Neural crest cell (in vitro differentiated cells): ENCODE data around the gene FAM180A. TPM values are rescaled to one million over a fixed set of nuclear protein-coding genes. Genes with fewer than 3 reads are reported as not detected.

Source experiments
- DNase-seq: peaks from one replicate; pipeline ENCODE4 v3.0.0; 2021; ENCODE audit warnings: low read depth, mixed read lengths, low spot score
- H3K27ac Mint-ChIP-seq: one replicate; pipeline ENCODE4 v1.8.0; 2021; ENCODE audit warnings: mild to moderate bottlenecking, mixed read lengths; ENCODE audit not compliant: unreplicated experiment
- H3K27me3 Mint-ChIP-seq: 2 replicates; pipeline ENCODE4 v1.8.0; 2021; ENCODE audit warnings: low read depth, mild to moderate bottlenecking, mixed read lengths
- H3K36me3 Mint-ChIP-seq: 2 replicates; pipeline ENCODE4 v1.8.0; 2021; ENCODE audit warnings: low read depth, mild to moderate bottlenecking, mixed read lengths
- H3K4me1 Mint-ChIP-seq: 2 replicates; pipeline ENCODE4 v1.8.0; 2021; ENCODE audit warnings: mixed read lengths
- H3K4me3 Mint-ChIP-seq: one replicate; pipeline ENCODE4 v1.8.0; 2021; ENCODE audit warnings: mild to moderate bottlenecking, mixed read lengths
- H3K9me3 Mint-ChIP-seq: 2 replicates; pipeline ENCODE4 v1.8.0; 2021; ENCODE audit warnings: mixed read lengths
- CTCF ChIP-seq: fragments of 200-600 bp; sonication (generic); conservative IDR thresholded peaks from 2 replicates; pipeline ENCODE4 v1.5.0; 2021; ENCODE audit warnings: antibody characterized with exemption, mild to moderate bottlenecking
- total RNA-seq: library from RNA; stranded (reverse); gene quantifications from 2 replicates; pipeline ENCODE4 v1.2.1, GENCODE V29; 2021

Gene FAM180A
- total RNA-seq, 1 donor from 2014 or later = not detected

- Mint-ChIP-seq H3K4me3 (no peak overlapping the region), H3K27me3 (no peaks in the 10 kb centered on the region), H3K36me3 (no peaks in the 10 kb centered on the region), H3K27ac (peak overlapping the region; percentile 32), H3K4me1 (no peaks in the 10 kb centered on the region), H3K9me3 (no peaks in the 10 kb centered on the region)
- no peak for DNase-seq
- no peak for TF ChIP-seq CTCF
These were observed 17.5 kb downstream of the FAM180A start for GRCh38 chr7:135731131-135731530.

- no peak overlapping the region for H3K4me3 Mint-ChIP-seq
- H3K36me3 Mint-ChIP-seq = no peaks in the 10 kb centered on the region
- no peak overlapping the region for H3K27ac Mint-ChIP-seq
- TF ChIP-seq CTCF = no peak
- DNase-seq = no peak
- no peaks in the 10 kb centered on the region for H3K4me1 Mint-ChIP-seq
- no peaks in the 10 kb centered on the region for H3K9me3 Mint-ChIP-seq
- no peaks in the 10 kb centered on the region for H3K27me3 Mint-ChIP-seq
These were observed 19.4 kb downstream of the FAM180A start for GRCh38 chr7:135729230-135729629.

DNA sequence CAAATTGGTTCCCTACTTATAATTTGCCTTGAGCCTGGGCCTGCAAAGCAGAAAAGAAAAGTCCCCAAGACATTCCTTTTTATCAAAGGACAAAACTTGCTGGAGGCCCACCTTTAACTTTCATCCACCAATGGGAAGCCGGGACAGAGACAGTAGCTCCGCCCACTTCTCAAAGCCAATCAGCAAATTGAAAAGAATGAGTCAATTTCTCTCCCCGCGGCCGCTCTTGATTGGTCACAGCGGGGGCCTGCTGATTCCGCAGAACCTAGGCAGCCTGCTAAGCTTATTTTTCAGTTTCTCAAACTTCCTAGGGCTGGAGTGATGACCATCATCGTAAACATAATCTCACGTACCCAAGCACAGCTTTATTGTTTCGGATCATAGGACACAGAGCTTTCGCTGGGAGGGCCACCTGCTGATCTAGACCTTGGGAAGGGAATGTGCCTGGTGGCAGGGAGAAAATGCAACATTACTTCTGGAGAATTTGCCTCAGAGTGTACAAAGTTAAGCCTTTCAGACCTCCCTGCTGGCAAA lies 20.4 kb downstream of the FAM180A start, which contains the start of gene SLC13A4:
TSS of gene SLC13A4 (minus strand) at position 51 of the 534 bp plus-strand sequence. CDS start 690 bp downstream, outside the sequence.
- H3K27ac Mint-ChIP-seq = no peak within 1 kb of the TSS
- no peak within 1 kb of the TSS for H3K4me3 Mint-ChIP-seq
- TF ChIP-seq CTCF = no peak
- H3K27me3 Mint-ChIP-seq = no peaks in the 10 kb centered on the region
- no peaks in the 10 kb centered on the region for H3K4me1 Mint-ChIP-seq
- no peak for DNase-seq
- H3K9me3 Mint-ChIP-seq = no peaks in the 10 kb centered on the region
- H3K36me3 Mint-ChIP-seq = no peaks in the 10 kb centered on the region

DNA sequence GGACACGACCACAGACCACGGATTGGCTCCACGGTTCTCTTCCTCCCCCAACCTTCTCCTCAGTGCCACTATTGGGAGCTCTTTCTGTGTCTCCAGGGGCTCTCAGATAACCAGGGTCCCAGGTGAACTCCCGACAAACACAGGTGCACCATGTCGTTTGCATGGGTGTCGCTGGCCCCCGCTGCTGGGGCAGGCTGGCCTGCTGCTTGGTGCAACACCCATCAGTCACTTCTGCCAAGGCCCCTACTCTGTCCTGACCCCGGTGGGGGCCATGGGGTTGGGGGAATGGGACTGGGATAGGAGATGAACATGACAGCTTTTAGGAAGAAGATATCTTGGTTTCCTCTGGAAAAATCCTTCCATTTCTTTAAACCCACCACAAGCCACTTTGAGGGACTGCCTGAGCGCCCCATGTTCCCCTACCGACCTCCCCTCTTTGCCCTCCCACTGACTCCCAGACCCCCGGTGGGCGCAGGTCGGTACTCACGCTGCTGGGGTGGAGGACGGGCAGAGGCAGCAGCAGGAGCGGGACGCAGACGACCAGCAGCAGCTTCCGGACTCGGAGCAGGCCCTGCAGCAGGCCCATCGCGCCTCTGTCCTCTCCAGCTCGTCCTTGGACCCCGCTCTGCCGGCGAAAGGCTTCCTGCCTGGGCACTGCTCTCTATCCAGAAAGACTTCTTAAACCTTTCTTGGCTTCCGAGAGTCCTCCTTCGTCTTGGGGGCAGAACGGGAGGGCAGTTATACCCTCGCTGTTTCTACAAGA lies 21.5 kb downstream of the FAM180A start:
- H3K27ac Mint-ChIP-seq = no peak overlapping the region
- no peak overlapping the region for H3K4me3 Mint-ChIP-seq
- TF ChIP-seq CTCF = no peak
- no peaks in the 10 kb centered on the region for H3K27me3 Mint-ChIP-seq
- H3K36me3 Mint-ChIP-seq = no peaks in the 10 kb centered on the region
- no peak for DNase-seq
- H3K9me3 Mint-ChIP-seq = no peaks in the 10 kb centered on the region
- H3K4me1 Mint-ChIP-seq = no peaks in the 10 kb centered on the region

GRCh38 chr7:135726276-135726788 lies 22.3 kb downstream of the FAM180A start:
- DNase-seq = no peak
- no peaks in the 10 kb centered on the region for H3K36me3 Mint-ChIP-seq
- no peak overlapping the region for H3K4me3 Mint-ChIP-seq
- no peaks in the 10 kb centered on the region for H3K27me3 Mint-ChIP-seq
- H3K9me3 Mint-ChIP-seq = no peaks in the 10 kb centered on the region
- TF ChIP-seq CTCF = no peak
- no peak overlapping the region for H3K27ac Mint-ChIP-seq
- H3K4me1 Mint-ChIP-seq = no peaks in the 10 kb centered on the region
